ENCODE results near the gene PTPRK.

DNA sequence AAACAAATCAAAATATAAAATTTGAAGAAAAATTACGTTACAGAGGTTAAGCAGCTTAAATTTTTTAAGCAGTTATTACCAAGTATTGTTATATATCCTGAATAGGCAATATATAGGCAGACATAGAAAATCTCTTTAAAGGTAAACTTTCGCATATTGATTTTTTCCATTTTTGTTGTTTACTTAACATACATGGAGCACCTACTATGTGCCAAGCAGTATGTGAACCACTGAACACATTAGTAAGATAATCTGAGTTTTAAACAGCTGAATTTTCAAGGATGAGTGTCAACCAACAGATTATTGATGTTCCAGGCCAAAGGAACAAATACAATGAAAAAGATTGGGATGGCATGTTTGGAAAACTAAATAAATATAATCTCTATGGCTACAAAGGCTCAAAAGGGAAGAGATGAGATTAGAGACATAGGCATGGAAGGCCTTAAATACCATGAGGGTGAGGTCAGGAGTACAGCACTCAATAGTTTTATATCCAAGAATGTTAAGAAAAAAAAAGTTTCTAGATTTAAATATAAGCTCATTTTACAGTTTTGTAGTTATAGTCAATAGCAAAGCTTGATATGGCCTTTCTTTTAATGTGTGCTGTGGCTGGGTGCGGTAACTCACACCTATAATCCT, 277.5 kb downstream of the PTPRK start:
- TF ChIP-seq LEF1 (IDR thresholded peaks at IDR 0.05; ENCODE audit: borderline replicate concordance), result no peak
- no peak for TF ChIP-seq FOXM1 (IDR thresholded peaks at IDR 0.05; ENCODE audit: borderline replicate concordance)
- no peak for TF ChIP-seq SP1 (IDR thresholded peaks at IDR 0.05)

All from HEK293T (cell line).